Loucy (cell line): ENCODE results near the gene DCLK2.

ENCODE experiments used
- H2AFZ ChIP-seq: fragments of 200-600 bp; sonication (generic); 2 replicates; pipeline ENCODE4 v1.6.0; 2016; ENCODE audit warnings: antibody characterized with exemption, mild to moderate bottlenecking, low read length, moderate library complexity
- H3F3A ChIP-seq: fragments of 200-600 bp; 2 replicates; pipeline ENCODE4 v1.6.0; 2016; ENCODE audit warnings: antibody characterized with exemption, low read depth, mild to moderate bottlenecking
- H3K27me3 ChIP-seq: fragments of 200-600 bp; sonication (generic); 2 replicates; pipeline ENCODE4 v1.6.1; 2014; ENCODE audit warnings: low read length, mild to moderate bottlenecking; ENCODE audit not compliant: insufficient read depth, poor library complexity, severe bottlenecking
- H3K36me3 ChIP-seq: fragments of 200-600 bp; sonication (generic); 2 replicates; pipeline ENCODE4 v1.6.1; 2016; ENCODE audit warnings: low read length; ENCODE audit not compliant: insufficient read depth
- H3K4me1 ChIP-seq: fragments of 200-600 bp; sonication (generic); 2 replicates; pipeline ENCODE4 v1.5.1; 2014; ENCODE audit warnings: low read length, mild to moderate bottlenecking; ENCODE audit not compliant: insufficient read depth, poor library complexity, severe bottlenecking
- H3K4me2 ChIP-seq: fragments of 200-600 bp; sonication (generic); 2 replicates; pipeline ENCODE4 v1.6.0; 2014; ENCODE audit warnings: antibody characterized with exemption, low read length, low read depth, mild to moderate bottlenecking; ENCODE audit not compliant: poor library complexity, severe bottlenecking
- H3K4me3 ChIP-seq: fragments of 200-600 bp; sonication (generic); 2 replicates; pipeline ENCODE4 v1.5.1; 2014; ENCODE audit warnings: low read length, mild to moderate bottlenecking, mixed read lengths; ENCODE audit not compliant: poor library complexity, severe bottlenecking
- H3K79me2 ChIP-seq: fragments of 200-600 bp; sonication (generic); 2 replicates; pipeline ENCODE4 v1.6.1; 2014; ENCODE audit warnings: low read length; ENCODE audit not compliant: insufficient read depth
- H3K9ac ChIP-seq: fragments of 200-600 bp; sonication (generic); 2 replicates; pipeline ENCODE4 v1.6.0; 2014; ENCODE audit warnings: mild to moderate bottlenecking, low read depth, low read length, moderate library complexity; ENCODE audit not compliant: poor library complexity, severe bottlenecking
- H3K9me2 ChIP-seq: fragments of 200-600 bp; sonication (generic); replicated peaks from 2 replicates; pipeline ENCODE4 v1.6.1; 2016; ENCODE audit warnings: low read depth, low read length, mixed read lengths
- H3K9me3 ChIP-seq: fragments of 200-600 bp; sonication (generic); 2 replicates; pipeline ENCODE4 v1.6.1; 2014; ENCODE audit warnings: mild to moderate bottlenecking, antibody characterized with exemption, low read length, low read depth; ENCODE audit not compliant: insufficient read depth
- H4K20me1 ChIP-seq: fragments of 200-600 bp; sonication (generic); 2 replicates; pipeline ENCODE4 v1.6.0; 2014; ENCODE audit warnings: antibody characterized with exemption, low read length, mild to moderate bottlenecking; ENCODE audit not compliant: insufficient read depth, poor library complexity, severe bottlenecking
- EZH2phosphoT487 ChIP-seq: fragments of 200-600 bp; IDR thresholded peaks from 2 replicates; pipeline ENCODE4 v1.6.1; 2018; ENCODE audit warnings: antibody characterized with exemption, mild to moderate bottlenecking, moderate library complexity, borderline replicate concordance
- TF ChIP-seq, protein P1 (sequence below): fragments of 200-600 bp; sonication (generic); conservative IDR thresholded peaks from 2 replicates; pipeline ENCODE4 v1.5.1; 2014; ENCODE audit warnings: mild to moderate bottlenecking, antibody characterized with exemption, low read length

Gene DCLK2

DNA sequence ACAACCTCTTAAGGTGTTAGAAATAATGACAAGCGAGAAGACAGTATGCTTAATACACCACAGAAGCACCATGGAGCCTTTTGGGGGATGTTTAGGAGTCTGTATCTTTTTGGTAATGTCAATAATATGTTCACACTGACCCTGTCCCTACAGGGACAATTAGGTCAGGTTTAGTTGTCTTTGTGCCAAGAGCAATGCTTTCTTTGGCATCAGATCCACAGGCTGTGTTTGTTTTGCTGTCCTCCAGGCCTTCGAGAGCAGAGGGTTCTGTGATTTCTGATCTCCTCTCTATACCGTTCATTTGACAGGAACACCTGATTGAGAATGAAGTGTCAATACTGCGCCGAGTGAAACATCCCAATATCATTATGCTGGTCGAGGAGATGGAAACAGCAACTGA is 153.8 kb downstream of the DCLK2 start:
- TF ChIP-seq, protein P1, sequence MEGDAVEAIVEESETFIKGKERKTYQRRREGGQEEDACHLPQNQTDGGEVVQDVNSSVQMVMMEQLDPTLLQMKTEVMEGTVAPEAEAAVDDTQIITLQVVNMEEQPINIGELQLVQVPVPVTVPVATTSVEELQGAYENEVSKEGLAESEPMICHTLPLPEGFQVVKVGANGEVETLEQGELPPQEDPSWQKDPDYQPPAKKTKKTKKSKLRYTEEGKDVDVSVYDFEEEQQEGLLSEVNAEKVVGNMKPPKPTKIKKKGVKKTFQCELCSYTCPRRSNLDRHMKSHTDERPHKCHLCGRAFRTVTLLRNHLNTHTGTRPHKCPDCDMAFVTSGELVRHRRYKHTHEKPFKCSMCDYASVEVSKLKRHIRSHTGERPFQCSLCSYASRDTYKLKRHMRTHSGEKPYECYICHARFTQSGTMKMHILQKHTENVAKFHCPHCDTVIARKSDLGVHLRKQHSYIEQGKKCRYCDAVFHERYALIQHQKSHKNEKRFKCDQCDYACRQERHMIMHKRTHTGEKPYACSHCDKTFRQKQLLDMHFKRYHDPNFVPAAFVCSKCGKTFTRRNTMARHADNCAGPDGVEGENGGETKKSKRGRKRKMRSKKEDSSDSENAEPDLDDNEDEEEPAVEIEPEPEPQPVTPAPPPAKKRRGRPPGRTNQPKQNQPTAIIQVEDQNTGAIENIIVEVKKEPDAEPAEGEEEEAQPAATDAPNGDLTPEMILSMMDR: no peak
- TF ChIP-seq EZH2phosphoT487: no peak
- no peaks in the 10 kb centered on the region for H4K20me1 ChIP-seq
- no peak overlapping the region for H2AFZ ChIP-seq
- no peaks in the 10 kb centered on the region for H3F3A ChIP-seq
- no peak overlapping the region for H3K4me3 ChIP-seq
- no peak overlapping the region for H3K9ac ChIP-seq
- no peaks in the 10 kb centered on the region for H3K36me3 ChIP-seq
- no peaks in the 10 kb centered on the region for H3K79me2 ChIP-seq
- no peak overlapping the region for H3K4me2 ChIP-seq
- H3K9me2 ChIP-seq: no peaks in the 10 kb centered on the region
- no peaks in the 10 kb centered on the region for H3K4me1 ChIP-seq
- no peaks in the 10 kb centered on the region for H3K9me3 ChIP-seq
- H3K27me3 ChIP-seq: no peaks in the 10 kb centered on the region

DNA sequence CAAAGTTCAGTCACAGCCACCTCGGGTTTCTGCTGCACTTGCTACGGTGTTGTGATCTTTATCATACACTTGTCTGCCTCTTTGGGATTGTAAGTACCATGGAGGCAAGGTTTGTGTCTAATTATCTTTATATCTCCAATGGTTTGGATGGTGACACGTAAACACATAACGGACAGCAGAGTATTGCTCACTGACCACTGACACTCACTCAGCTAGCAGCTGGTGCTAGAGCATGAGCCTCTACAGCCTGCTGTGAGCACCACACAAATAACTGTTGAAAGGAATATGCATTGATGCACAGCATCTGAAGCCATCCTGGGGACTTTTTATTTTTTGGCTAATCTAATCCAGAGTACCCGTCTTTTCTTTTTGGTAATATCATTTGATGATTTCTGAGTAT is 156.0 kb downstream of the DCLK2 start:
- H3K4me3 ChIP-seq: no peak overlapping the region
- no peaks in the 10 kb centered on the region for H3K79me2 ChIP-seq
- H3K27me3 ChIP-seq: no peaks in the 10 kb centered on the region
- TF ChIP-seq, protein P1: no peak
- TF ChIP-seq EZH2phosphoT487: no peak
- no peaks in the 10 kb centered on the region for H4K20me1 ChIP-seq
- no peaks in the 10 kb centered on the region for H3K9me3 ChIP-seq
- H3K36me3 ChIP-seq: no peaks in the 10 kb centered on the region
- no peaks in the 10 kb centered on the region for H3F3A ChIP-seq
- H3K4me1 ChIP-seq: no peaks in the 10 kb centered on the region
- H3K9ac ChIP-seq: no peak overlapping the region
- no peaks in the 10 kb centered on the region for H3K9me2 ChIP-seq
- H2AFZ ChIP-seq: no peak overlapping the region
- H3K4me2 ChIP-seq: no peak overlapping the region

DNA sequence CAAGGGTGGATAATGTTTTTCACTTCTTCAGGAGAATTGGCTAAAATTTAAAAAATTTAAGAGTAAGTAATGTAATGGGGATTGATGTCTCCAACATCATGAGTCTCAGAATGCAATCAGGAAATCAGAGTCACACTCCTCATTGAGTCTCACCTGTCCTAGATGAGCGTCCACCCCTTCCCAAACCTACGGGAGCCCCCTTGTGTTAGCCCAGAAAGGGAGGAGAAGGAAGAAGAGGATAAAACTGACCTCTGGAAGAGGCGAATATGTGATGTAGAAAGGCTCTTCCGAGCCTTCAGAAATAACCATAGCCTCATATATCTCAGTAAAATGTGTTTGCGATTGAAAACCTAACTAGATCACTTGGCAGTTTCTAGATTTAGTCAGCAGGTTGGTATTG is 157.1 kb downstream of the DCLK2 start:
- Histone ChIP-seq H3K36me3 (no peaks in the 10 kb centered on the region), H4K20me1 (no peaks in the 10 kb centered on the region), H3K27me3 (no peaks in the 10 kb centered on the region), H2AFZ (no peak overlapping the region), H3K9ac (no peak overlapping the region), H3K9me2 (no peaks in the 10 kb centered on the region), H3K79me2 (no peaks in the 10 kb centered on the region), H3K4me1 (no peaks in the 10 kb centered on the region), H3K4me3 (no peak overlapping the region), H3K9me3 (no peaks in the 10 kb centered on the region), H3K4me2 (no peak overlapping the region), H3F3A (no peaks in the 10 kb centered on the region)
- no peak for TF ChIP-seq EZH2phosphoT487
- TF ChIP-seq, protein P1: no peak
